ENCODE data around the gene GALE. TPM values are rescaled to one million over a fixed set of nuclear protein-coding genes. Genes with fewer than 3 reads are reported as not detected.
A peak's percentile ranks its signal among the peaks of the same experiment; 100 is the strongest.
"Not testable (repeated sequence)": the region's sequence is repeated elsewhere in the genome, so short reads cannot be mapped to it uniquely, and the experiment has no call there.

The GALE gene
- total RNA-seq, 1 donor from 2014 or later = 15.8 TPM

DNA sequence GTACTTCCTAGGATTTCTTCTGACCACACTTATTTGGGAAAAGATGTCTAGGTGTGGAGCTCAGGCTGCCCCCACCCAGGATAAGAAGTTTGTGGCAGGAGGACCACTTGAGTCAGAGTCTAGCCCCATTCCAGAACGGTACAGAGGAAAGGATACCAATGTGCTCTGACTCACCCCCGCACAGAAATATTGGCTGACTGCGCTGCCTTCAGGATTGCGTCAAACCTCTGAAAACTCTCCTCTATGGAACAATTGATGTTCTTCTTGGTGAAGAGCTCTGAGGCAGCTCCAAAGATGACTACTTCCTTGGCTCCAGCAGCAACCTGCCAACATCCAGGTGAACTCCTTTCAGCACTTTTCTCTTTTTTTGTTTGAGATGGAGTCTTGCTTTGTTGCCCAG lies 13.5 kb upstream of the GALE start:
- DNase-seq (ENCODE audit: low spot score) (no peak), ATAC-seq (no peak)
- intact Hi-C loops (cut with DNase I) = no loop called here

DNA sequence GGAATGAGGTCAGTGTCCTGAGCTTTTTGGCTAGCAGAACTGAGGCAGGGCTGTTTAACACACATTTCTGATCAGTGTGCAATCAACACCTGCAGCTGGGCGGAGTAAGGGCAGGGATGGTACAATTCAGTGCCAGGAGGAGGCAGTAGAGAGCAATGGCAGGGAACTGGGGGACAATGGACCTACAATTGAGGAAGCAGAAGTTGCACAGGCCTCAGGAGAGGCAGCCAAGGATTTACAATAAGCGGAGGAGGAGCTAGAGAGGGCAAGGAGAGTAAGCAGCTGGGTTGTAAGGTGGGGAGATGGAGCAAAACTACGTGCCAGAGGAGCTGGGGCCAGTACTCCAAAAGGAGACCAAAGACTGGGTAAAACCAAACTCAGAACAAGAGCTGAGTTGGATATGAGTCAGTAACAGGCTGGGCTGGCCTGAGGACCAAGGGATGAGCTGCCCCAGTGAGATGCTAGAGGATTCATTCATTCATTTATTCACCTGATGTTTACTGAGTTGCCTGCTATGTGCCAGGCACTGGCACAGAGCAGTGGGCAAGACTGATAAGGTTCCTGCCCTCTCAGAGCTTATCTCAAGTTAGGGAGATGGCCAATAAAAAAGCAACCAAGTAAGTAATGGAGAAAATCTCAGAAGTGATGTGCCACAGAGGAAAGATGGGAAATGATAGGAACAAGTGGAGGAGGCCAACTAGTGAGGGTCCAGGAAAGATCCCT lies 10.4 kb upstream of the GALE start:
- ATAC-seq (peak; percentile 67), DNase-seq (ENCODE audit: low spot score) (no peak)
- intact Hi-C loops (cut with DNase I) = no loop called here

DNA sequence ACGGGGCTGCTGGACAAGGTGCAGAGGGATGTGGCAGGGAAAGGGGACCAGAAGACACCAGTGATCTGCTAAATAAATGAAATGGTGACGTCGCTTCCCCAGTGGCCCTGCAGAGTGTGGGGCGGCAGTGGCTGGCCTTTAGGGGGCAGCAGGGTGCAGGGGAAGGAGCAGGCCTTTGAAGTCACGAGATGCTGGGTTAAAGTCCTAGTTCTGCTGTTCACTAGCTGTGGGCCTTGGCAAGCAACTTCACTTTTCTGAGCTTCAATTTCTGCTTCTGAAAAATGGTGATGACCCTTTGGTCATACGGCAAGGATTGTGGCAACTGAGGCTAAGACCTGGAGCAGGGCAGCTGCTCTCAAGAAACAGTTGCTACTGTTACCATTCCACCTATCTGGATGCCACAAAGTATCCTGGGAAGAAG lies 9.2 kb upstream of the GALE start:
- DNase-seq (ENCODE audit: low spot score) (peak; percentile 83), ATAC-seq (peak; percentile 86)
- intact Hi-C loops (cut with DNase I) = no loop called here

DNA sequence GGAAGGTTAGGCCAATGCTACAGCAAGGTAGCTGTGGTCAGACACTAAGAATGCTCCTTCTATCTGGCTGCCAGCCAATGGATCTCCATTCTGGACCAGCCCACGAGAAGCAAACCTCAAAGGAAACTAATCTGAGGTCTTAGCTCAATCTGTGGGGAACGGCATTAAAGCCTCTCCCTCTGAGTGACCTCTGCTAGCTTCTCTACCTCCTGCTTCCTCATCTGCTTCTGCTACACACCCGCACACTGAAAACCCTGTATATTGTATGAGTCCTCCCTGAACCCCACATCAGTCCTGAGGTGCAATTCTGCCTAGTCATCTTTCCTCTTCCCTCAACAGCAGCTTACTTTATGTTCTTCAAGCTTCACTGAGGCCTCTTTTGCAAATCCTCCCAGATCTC lies 6.9 kb upstream of the GALE start:
- DNase-seq (ENCODE audit: low spot score) = no peak
- no peak for ATAC-seq
- intact Hi-C loops (cut with DNase I) = no loop called here

DNA sequence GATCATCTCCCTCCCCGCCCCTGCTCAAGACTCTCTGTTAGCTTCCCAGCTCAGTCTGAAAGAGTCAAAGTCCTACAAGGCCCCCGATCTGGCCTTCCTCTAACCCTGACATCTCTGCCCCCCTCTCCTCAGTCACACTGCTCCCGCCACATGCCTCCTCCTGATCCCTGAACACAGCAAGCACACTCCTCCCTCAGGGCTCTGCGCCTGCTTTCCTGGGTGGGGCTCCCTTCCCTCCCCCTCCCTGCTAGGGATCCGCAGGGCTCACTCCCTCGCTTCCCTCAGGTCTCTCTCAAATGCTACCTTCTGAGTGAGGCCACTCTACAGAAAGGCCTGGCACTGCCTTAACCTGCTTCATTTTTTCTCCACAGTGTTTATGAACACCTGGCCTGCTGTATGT lies 5.7 kb upstream of the GALE start:
- DNase-seq (ENCODE audit: low spot score) = no peak
- intact Hi-C loops (cut with DNase I) = no loop called here
- ATAC-seq = no peak

DNA sequence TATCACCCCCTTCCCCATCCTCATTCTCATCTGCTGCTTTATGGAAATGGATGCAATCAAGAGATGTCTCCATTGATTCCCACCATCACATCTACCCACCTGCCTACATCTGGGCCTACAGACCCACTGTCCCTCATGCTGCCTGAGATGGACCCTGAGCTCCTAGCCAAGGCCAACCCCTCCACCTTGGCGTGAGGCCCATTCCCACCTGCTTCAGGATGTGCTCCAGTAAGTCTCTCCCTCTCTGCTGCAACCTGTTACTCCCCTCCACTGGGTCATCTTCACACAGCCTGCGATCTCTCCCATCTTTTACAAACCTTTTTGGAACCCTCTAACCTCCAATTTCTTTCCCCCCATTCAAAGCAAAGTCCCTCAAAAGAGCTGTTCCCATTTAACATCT lies 4.5 kb upstream of the GALE start:
- ATAC-seq (no peak), DNase-seq (ENCODE audit: low spot score) (no peak)
- intact Hi-C loops (cut with DNase I) = no loop called here

DNA sequence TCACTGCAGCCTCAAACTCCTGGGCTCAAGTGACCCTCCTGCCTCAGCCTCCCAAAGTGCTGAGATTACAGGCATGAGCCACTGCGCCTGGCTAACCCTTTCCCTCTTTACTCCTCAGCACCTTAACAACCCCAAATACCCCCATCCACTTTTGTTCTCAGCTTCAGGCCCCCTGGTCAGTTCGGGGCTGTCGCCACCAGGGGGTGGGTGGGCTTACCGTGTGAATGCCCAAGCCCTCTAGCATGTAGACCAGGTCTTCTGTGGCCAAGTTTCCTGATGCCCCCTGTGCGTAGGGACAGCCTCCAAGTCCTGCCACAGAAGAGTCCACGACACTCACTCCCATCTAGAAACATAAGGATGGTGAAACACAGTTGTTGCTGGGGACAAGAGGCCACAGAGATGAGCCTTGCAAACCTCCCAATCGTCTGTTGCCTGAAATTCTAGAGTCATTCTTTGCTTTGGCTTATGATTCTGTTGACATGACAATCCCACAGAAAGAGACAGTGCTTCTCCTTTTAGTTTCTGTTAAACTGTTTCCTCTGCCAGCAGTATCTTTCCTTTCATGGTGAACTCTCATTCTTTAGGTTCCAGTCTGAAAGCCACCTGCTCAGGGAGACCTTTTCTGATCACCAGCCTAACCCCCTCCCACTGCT lies 3.8 kb upstream of the GALE start:
- no peak for DNase-seq (ENCODE audit: low spot score)
- intact Hi-C loops (cut with DNase I) = no loop called here

DNA sequence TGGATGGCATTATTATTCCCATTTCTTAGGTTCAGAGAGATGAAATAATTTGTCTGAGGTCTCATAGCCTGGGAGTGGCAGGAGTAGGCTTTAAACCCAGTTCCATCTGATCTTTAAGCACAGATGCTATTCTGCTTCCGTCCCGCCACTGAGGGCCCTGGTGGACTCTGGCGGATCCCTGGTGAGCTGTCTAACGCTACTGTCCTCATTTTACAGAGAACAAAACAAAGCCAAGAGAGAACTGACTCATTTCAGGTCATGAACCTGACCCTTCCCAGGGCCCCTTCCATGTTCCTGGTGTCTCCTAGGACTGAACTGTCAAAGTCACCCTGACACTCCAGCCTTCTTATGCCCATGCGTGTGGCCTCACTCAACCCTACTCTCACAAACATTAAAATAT lies 3.1 kb upstream of the GALE start:
- DNase-seq (ENCODE audit: low spot score) = no peak
- intact Hi-C loops (cut with DNase I) = no loop called here
- ATAC-seq = no peak

More for the DNA sequence above, 3.8 kb upstream of the GALE start:
- ATAC-seq = no peak

DNA sequence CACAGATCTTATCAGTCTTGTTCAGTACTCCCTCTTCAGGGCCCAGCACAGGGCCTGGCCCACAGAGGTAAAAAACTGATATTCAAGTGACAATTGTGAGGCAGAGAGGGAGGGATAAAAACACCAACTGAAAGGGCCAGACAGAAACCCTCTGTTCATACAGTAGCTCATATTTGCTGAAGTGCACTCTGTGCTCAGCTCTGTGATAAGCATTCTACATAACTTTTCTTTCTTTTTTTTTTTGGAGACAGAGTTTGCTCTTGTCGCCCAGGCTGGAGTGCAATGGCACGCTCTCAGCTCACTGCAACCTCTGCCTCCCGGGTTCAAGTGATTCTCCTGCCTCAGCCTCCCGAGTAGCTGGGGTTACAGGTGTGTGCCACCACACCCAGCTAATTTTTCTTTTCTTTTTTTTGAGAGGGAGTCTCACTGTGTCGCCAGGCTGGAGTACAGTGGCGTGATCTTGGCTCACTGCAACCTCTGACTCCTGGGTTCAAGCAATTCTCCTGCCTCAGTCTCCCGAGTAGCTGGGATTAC lies 2.3 kb upstream of the GALE start:
- ATAC-seq = not testable (repeated sequence)

DNA sequence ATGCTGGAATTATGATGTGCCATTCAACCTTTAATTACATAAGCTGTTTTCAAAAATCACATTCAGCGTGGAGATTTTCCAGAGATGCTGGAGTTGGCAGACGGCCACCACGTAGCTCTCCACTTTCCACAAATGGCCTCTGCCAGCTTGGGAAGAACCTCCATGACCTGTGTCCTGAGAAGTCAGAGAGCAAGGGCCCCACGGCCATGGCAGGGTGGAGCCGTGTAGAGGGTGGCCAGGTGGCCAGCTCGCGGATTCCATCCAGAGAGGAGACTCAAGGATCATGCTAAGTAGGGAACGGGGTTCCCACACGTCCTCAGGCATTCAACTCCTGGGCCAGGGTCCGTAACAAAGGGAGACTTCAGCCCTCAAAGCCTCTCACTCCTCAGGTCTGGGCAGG lies 1.3 kb upstream of the GALE start:
- DNase-seq (ENCODE audit: low spot score) (no peak), ATAC-seq (no peak)
- intact Hi-C loops (cut with DNase I) = no loop called here

More for the DNA sequence above, 2.3 kb upstream of the GALE start:
- intact Hi-C loops (cut with DNase I); DNase-seq (ENCODE audit: low spot score): not testable (repeated sequence)

DNA sequence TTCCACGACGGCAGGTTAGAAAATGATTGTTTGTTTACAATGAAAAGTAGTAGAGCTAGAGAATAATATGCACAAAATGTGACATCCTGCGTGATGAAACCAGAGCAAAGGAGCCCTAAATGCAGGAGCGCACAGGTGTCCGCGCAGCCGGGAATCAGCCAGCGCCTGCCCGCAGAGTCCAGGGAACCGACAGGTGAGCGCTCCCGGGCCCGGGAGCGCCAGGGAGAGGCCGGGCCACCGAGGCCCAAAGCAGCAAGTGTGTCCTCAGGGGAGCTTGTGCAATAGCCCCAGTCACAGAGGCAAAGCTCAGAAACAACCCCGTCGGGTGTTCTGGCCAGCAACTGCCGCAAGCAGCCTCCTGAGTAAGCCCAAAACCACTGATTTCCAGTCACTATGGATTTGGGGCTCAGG lies 789 bp upstream of the GALE start:
- intact Hi-C loops (cut with DNase I) = no loop called here
- ATAC-seq (no peak), DNase-seq (ENCODE audit: low spot score) (no peak)

DNA sequence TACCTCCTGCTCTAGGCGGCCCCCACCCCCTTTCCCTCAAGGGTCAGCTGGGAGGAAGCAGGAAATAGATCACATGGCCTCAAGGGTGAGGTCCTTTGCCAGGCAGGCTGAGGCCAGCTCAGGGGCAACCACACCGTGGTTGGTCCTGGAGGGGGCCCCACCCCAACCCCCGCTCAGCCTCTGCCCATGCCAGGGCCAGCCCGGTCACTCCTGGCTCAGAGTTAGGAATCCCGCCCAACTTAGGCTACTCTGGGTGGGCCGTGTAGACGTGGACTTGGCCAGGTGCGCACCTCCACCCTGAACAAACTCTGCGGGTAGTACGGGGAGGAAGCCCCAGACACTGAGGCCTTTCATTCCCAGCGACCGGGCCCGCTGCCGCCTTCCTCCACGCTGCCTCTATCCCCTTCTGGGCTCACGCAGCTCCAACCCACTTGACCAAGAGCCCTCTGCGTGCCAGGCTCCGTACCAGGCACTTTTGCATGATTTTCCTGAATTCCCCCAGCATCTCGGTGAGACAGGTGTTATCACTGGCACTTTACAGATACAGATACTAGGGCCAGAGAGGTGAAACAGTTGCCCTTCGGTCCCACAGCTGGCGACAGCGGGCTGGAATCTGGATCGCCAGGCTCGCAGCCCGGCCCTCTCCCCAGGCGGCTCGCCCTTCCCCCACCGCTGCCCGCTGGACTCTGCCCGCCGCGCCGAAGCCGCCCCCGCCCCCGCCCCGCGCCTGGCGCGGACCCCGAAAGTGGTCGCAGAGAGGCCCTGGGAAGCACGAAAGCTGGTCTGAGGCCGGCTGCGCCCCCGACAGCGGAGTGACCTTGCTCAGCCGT lies 769 bp downstream of the GALE start:
- intact Hi-C loops (cut with DNase I) = no loop called here
- ATAC-seq = peak; percentile 2
- DNase-seq (ENCODE audit: low spot score) = no peak

DNA sequence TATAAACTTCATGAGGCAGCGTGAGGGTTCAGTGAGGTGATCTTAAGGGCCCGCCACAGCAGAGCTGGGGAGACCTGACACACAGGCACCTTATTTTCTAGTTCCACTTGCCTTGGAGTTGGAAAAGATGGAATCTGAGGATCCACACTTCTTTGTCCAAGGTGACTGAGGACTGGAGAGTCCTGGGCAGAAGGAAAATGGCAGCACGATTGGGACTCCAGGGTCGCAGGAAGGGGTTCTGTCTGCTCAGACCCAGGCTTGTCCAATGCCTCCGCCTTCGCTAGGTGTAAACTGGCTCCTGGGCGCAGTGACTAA lies 1.3 kb downstream of the GALE start:
- DNase-seq (ENCODE audit: low spot score) (no peak), ATAC-seq (no peak)
- intact Hi-C loops (cut with DNase I) = no loop called here

DNA sequence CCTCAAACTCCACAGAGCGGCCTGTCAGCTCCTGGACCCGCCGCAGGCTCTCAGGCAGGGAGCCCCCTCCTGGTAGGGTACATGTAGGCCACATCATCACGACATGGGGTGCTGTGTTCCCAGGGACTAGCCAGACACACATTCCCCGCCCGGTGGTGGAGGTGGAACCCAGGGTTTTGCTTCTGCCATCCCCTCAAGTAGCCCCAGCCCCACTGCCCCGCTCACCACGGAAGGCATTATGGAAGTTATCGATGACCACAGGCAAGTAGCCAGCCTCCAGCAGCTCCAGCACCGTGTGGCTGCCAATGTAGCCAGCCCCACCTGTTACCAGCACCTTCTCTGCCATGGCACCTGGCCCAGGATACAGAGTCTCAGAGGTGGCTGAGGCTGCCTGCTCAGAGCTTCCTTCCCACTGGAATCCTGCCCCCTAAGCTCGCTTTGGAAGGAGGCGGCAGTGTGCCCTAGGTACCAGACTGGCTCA lies 1.9 kb downstream of the GALE start:
- DNase-seq (ENCODE audit: low spot score) = no peak
- no peak for ATAC-seq
- intact Hi-C loops (cut with DNase I) = no loop called here

DNA sequence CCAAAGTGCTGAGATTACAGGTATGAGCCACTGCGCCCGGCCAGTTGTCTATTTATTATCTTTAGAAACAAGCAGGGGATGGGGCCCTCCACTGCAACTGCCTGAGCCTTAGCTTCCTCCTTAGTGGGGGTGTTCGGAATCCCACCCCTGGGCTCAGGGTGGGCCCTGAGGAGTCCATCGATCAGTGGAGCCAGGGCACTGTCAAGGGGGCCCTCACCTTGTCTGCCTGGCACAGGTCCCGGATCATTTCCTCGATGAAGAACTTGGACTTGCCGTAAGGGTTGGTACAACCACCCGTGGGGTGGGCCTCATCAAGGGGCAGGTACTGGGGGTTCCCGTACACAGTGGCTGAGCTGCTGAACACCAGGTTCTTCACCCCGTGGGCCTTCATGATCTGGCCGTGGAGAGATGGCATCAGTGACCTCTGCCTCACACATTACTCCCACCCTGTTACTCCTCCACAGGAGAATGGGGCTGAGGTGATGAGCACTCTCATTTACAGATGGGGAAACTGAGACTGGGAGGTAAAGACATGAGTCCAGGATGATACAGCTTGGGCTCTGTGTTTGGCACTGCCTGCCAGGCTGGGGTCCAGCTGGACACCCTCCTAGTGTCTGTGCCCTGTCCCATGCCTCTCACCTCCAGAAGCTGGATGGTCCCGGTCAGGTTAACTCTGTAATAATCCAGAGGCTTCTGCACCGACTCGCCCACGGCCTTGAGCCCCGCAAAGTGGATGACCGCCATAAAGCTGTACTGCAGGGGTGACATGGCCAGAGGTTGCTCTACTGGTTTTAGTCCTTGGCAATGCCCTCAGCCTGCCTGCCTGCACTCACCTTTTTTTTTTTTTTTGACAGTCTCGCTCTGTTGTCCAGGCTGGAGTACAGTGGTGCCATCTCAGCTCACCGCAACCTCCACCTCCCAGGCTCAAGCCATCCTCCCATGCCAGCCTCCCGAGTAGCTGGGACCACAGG lies 2.8 kb downstream of the GALE start:
- ATAC-seq (no peak), DNase-seq (ENCODE audit: low spot score) (no peak)
- intact Hi-C loops (cut with DNase I) = no loop called here

DNA sequence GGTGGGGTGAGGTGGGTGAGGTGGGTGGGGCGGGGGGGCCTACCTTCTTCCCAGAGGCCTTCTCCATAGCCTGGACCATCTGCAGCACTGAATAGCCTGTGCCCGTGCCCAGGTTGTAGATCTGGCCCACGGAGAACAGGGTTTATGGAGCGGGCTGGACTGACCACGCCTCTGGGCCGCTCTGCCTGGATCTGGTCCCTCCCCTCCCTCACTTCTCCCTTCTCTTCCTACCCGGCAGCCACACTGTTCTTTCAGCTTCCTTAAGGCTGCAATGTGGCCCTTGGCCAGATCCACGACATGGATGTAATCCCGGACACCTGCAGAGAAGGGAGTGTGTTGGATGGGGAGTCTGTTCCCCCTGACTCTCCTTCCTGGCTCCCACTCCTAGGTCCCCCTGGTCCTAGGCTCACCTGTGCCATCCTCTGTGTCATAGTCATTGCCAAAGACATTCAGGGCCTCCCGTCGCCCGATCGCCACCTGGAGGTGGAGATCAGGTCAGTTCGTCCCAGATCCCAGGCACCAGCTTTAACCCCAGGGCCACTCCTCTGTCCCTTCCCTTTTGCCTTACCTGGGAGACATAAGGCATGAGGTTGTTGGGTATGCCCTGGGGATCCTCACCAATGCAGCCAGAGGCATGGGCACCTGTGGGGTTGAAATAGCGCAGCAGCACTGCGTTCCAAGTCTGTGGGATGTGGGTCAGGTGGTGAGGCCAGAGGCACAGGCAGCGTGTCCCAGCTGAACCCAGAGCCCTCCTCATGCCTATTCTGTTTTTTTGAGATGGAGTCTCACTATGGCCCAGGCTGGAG lies 3.9 kb downstream of the GALE start:
- DNase-seq (ENCODE audit: low spot score) (no peak), ATAC-seq (no peak)
- intact Hi-C loops (cut with DNase I) = no loop called here

DNA sequence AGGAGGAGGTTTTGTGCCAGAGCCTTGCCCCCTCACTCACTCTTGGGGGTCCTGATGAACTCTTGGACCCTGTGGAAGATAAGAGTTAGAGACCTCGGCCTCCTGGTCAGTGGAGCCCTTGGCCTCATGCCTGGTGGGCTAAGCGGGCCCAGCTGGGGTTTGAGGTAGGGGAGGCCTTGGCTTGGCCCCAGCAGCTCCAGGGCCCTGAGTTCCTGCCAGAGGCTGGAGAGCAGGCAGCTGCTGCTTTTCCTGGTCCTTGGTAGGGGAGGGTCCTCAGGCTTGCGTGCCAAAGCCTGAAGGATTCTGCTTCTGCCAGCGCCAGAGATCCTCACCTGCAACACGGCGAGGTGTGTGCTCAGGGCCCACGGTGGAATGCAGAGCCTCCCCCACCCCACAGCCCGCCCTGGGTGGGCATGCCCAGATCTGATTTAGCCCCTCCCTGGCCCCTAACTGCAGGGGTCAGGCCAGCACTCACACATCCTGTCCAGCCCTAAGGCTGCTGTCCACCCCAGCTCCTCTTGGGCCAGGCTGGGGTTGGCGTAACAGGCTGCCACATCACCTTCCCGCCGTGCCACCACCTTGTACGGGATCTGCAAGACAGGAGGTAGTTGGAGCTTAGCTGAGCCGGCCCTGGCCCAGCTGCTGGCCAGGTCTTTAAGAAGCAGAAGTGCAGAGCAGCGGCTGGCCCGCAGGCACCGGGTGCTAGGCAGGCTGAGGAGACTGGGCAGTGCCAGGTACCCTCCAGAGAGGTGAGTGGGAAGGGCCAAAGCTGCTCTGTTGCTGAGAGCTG lies 4.7 kb downstream of the GALE start:
- intact Hi-C loops (cut with DNase I) = no loop called here
- ATAC-seq = no peak
- no peak for DNase-seq (ENCODE audit: low spot score)
